Measurements from ENCODE around the gene GALNT12.

- TF ChIP-seq, protein P1, sequence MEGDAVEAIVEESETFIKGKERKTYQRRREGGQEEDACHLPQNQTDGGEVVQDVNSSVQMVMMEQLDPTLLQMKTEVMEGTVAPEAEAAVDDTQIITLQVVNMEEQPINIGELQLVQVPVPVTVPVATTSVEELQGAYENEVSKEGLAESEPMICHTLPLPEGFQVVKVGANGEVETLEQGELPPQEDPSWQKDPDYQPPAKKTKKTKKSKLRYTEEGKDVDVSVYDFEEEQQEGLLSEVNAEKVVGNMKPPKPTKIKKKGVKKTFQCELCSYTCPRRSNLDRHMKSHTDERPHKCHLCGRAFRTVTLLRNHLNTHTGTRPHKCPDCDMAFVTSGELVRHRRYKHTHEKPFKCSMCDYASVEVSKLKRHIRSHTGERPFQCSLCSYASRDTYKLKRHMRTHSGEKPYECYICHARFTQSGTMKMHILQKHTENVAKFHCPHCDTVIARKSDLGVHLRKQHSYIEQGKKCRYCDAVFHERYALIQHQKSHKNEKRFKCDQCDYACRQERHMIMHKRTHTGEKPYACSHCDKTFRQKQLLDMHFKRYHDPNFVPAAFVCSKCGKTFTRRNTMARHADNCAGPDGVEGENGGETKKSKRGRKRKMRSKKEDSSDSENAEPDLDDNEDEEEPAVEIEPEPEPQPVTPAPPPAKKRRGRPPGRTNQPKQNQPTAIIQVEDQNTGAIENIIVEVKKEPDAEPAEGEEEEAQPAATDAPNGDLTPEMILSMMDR (IDR thresholded peaks at IDR 0.05) = peak; percentile 44
- TF ChIP-seq EZH2 (IDR thresholded peaks at IDR 0.05) = no peak
Observed at GRCh38 chr9:98860871-98861293, 53.4 kb downstream of the GALNT12 start.

Data from neural progenitor cell (in vitro differentiated cells).